Measurements from ENCODE around the gene PTCD2. TPM values are rescaled to one million over a fixed set of nuclear protein-coding genes. Genes with fewer than 3 reads are reported as not detected.

The PTCD2 gene
- total RNA-seq (6.2 and 6.7 TPM in 2 replicates), polyA plus RNA-seq (4.1 and 4.3 TPM in 2 replicates), polyA minus RNA-seq (4.6 and 7.2 TPM in 2 replicates), Bru-seq, nascent RNA (percentile 64 among the genes with signal in this experiment), BruChase-seq, experiment 1, labeled RNA remaining after a 6-hour chase (percentile 48 among the genes with signal in this experiment), BruChase-seq, experiment 2, labeled RNA remaining after a 2-hour chase (percentile 51 among the genes with signal in this experiment)
- polyA plus RNA-seq (2011; cell fraction: cytosol; rRNA removed), result 5.0 and 5.2 TPM in 2 replicates
- polyA plus RNA-seq (2011; cell fraction: nucleus; rRNA removed), result 9.5 and 11.7 TPM in 2 replicates
- 6.0 and 7.7 TPM in 2 replicates for polyA plus RNA-seq (2012)
- 8.9 TPM for polyA minus RNA-seq (2011; cell fraction: cytosol; rRNA and poly(A)+ RNA removed)
- 4.7 and 7.7 TPM in 2 replicates for polyA minus RNA-seq (2011; cell fraction: nucleus; rRNA and poly(A)+ RNA removed)
- long read RNA-seq, full-length matches to known transcripts, result 22 of 27 reads
- long read RNA-seq, partial matches to known transcripts, result 1 of 27 reads
- long read RNA-seq, other reads (novel, unspliced or antisense), result 4 of 27 reads

GRCh38 chr5:72319976-72320752 is at the start of gene PTCD2, which contains the start of gene MRPS27:
Gene PTCD2 (plus strand): TSS chr5:72320373. CDS start chr5:72320383, 10 bp downstream.
Gene MRPS27 (minus strand): TSS chr5:72320240. CDS start chr5:72320221, 19 bp downstream.
- Histone ChIP-seq H3K79me2 (ENCODE audit: control insufficient read depth, insufficient read depth, low read length) (peaks cover 35% of the 10 kb centered on the region), H3K4me2 (ENCODE audit: insufficient read depth, low read length) (peak within 1 kb of the TSS; percentile 92), H3K4me1 (ENCODE audit: control insufficient read depth, extremely low read depth, insufficient read depth, low read length) (peaks cover 6% of the 10 kb centered on the region), H4K20me1 (replicated peaks; ENCODE audit: control insufficient read depth, extremely low read depth, insufficient read depth, low read length) (no peaks in the 10 kb centered on the region), H3K9ac (replicated peaks; ENCODE audit: extremely low read depth, insufficient read depth, low read length) (peak within 1 kb of the TSS; percentile 54), H3K4me3 (replicated peaks in 1 of 3; ENCODE audit: insufficient read depth in 1 of 3, low read depth in 1 of 3, low read length in 3 of 3) (peak within 1 kb of the TSS; percentile 49 to 80 (median 70)), H3K27ac (ENCODE audit: insufficient read depth, low read depth, low read length) (peak within 1 kb of the TSS; percentile 14), H3K36me3 (ENCODE audit: control insufficient read depth in 2 of 2, extremely low read depth in 1 of 2, insufficient read depth in 2 of 2, low read length in 2 of 2) (peaks cover 2% of the 10 kb centered on the region in 2 experiments), H3K27me3 (ENCODE audit: control insufficient read depth in 2 of 2, insufficient read depth in 2 of 2, low read length in 2 of 2) (no peaks in the 10 kb centered on the region), H3K9me1 (replicated peaks; ENCODE audit: control insufficient read depth, extremely low read depth, insufficient read depth, low read length) (no peaks in the 10 kb centered on the region), H3K9me3 (replicated peaks; ENCODE audit: control insufficient read depth, insufficient read depth, low read length) (no peaks in the 10 kb centered on the region), H2AFZ (ENCODE audit: low read depth, low read length) (peak within 1 kb of the TSS; percentile 88)
- no TSS peak for BruUV-seq (replicated peaks)
- ChIA-PET POLR2A (interaction anchor here (0.6 to 1.0 kb wide), 4 partner anchors 12 to 497 kb away, joined by 3 to 8 read pairs (median 6); no protein-coding TSS in a partner anchor), CTCF (interaction anchor here (0.6 to 1.9 kb wide), 13 partner anchors 9 to 537 kb away, joined by 3 to 11 read pairs (median 4); no protein-coding TSS in a partner anchor)
- peak; percentile 98 for FAIRE-seq
- dilution Hi-C loops (cut with MboI; ENCODE audit: extremely low pct_ligation_motif_present, low sequenced_read_pairs), result no loop called here
- intact Hi-C loops (cut with micrococcal nuclease), result loop anchor here (1.0 kb wide), 4 partner anchors 12 to 497 kb away; no protein-coding TSS in a partner anchor
- peak; percentile 98 for DNase-seq (ENCODE audit: low read depth, low spot score)
- TF ChIP-seq, protein P1, sequence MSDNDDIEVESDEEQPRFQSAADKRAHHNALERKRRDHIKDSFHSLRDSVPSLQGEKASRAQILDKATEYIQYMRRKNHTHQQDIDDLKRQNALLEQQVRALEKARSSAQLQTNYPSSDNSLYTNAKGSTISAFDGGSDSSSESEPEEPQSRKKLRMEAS (IDR thresholded peaks at IDR 0.05; ENCODE audit: insufficient read depth, insufficient read length), result peak; percentile 46
- peak; percentile 97 for TF ChIP-seq POLR2A (IDR thresholded peaks at IDR 0.05; ENCODE audit: low read depth, low read length)
- no peak for TF ChIP-seq GATA2 (IDR thresholded peaks at IDR 0.05; ENCODE audit: insufficient read depth, insufficient read length, low read depth, low read length)
- TF ChIP-seq JUN (IDR thresholded peaks at IDR 0.05; ENCODE audit: borderline replicate concordance, insufficient read depth, insufficient read length, low read depth), result no peak
- TF ChIP-seq, protein P2, sequence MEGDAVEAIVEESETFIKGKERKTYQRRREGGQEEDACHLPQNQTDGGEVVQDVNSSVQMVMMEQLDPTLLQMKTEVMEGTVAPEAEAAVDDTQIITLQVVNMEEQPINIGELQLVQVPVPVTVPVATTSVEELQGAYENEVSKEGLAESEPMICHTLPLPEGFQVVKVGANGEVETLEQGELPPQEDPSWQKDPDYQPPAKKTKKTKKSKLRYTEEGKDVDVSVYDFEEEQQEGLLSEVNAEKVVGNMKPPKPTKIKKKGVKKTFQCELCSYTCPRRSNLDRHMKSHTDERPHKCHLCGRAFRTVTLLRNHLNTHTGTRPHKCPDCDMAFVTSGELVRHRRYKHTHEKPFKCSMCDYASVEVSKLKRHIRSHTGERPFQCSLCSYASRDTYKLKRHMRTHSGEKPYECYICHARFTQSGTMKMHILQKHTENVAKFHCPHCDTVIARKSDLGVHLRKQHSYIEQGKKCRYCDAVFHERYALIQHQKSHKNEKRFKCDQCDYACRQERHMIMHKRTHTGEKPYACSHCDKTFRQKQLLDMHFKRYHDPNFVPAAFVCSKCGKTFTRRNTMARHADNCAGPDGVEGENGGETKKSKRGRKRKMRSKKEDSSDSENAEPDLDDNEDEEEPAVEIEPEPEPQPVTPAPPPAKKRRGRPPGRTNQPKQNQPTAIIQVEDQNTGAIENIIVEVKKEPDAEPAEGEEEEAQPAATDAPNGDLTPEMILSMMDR (IDR thresholded peaks at IDR 0.05; ENCODE audit: extremely low read depth in 1 of 2, insufficient read depth in 1 of 2, low read depth in 1 of 2, low read length in 2 of 2), result peak; percentile 8 to 28
- no peak for TF ChIP-seq EZH2 (IDR thresholded peaks at IDR 0.05; ENCODE audit: borderline replicate concordance, low read depth, low read length, severe bottlenecking)
- TF ChIP-seq POLR2AphosphoS5 (IDR thresholded peaks at IDR 0.05; ENCODE audit: insufficient read depth, low read depth, low read length), result peak; percentile 96
- peak; percentile 38 for TF ChIP-seq MYC (IDR thresholded peaks at IDR 0.05; ENCODE audit: low read depth, low read length)
- TF ChIP-seq FOS (IDR thresholded peaks at IDR 0.05; ENCODE audit: borderline replicate concordance, insufficient read depth, low read length), result no peak
